Hepatic stellate cell (primary cell): ENCODE results near the gene SLC9A9.
A peak's percentile ranks its signal among the peaks of the same experiment; 100 is the strongest.
"Not testable (repeated sequence)": the region's sequence is repeated elsewhere in the genome, so short reads cannot be mapped to it uniquely, and the experiment has no call there.

ENCODE experiments used
- DNase-seq: peaks from one replicate; pipeline ENCODE4 v3.0.0; 2011; ENCODE audit warnings: low spot score

The SLC9A9 gene

GRCh38 chr3:143810166-143810952 is 37.9 kb downstream of the SLC9A9 start:
- no peak for DNase-seq

GRCh38 chr3:143809121-143809621 is 39.1 kb downstream of the SLC9A9 start:
- no peak for DNase-seq

- DNase-seq = no peak
Observed at GRCh38 chr3:143808030-143808429, 40.2 kb downstream of the SLC9A9 start.

- no peak for DNase-seq
Observed at GRCh38 chr3:143806038-143806437, 42.2 kb downstream of the SLC9A9 start.

- not testable (repeated sequence) for DNase-seq
Observed at GRCh38 chr3:143805476-143805875, 42.8 kb downstream of the SLC9A9 start.

GRCh38 chr3:143801046-143801445 is 47.2 kb downstream of the SLC9A9 start:
- not testable (repeated sequence) for DNase-seq

GRCh38 chr3:143798151-143798550 is 50.1 kb downstream of the SLC9A9 start:
- not testable (repeated sequence) for DNase-seq

- no peak for DNase-seq
Observed at GRCh38 chr3:143795874-143796273, 52.4 kb downstream of the SLC9A9 start.

- no peak for DNase-seq
Observed at GRCh38 chr3:143794793-143795462, 53.3 kb downstream of the SLC9A9 start.

GRCh38 chr3:143793971-143794370 is 54.3 kb downstream of the SLC9A9 start:
- DNase-seq = no peak

- DNase-seq = no peak
Observed at GRCh38 chr3:143791386-143791785, 56.9 kb downstream of the SLC9A9 start.

GRCh38 chr3:143786219-143787191 is 61.8 kb downstream of the SLC9A9 start:
- DNase-seq = peak; percentile 13

GRCh38 chr3:143784446-143784845 is 63.8 kb downstream of the SLC9A9 start:
- no peak for DNase-seq

- no peak for DNase-seq
Observed at GRCh38 chr3:143783851-143784370, 64.4 kb downstream of the SLC9A9 start.

- peak; percentile 22 for DNase-seq
Observed at GRCh38 chr3:143775459-143775858, 72.8 kb downstream of the SLC9A9 start.

- DNase-seq = no peak
Observed at GRCh38 chr3:143771939-143772338, 76.3 kb downstream of the SLC9A9 start.

GRCh38 chr3:143771258-143771657 is 77.0 kb downstream of the SLC9A9 start:
- DNase-seq = no peak

GRCh38 chr3:143770391-143770790 is 77.9 kb downstream of the SLC9A9 start:
- DNase-seq = no peak

GRCh38 chr3:143769616-143770015 is 78.7 kb downstream of the SLC9A9 start:
- DNase-seq = peak; percentile 17

- no peak for DNase-seq
Observed at GRCh38 chr3:143764840-143765239, 83.4 kb downstream of the SLC9A9 start.

- DNase-seq = no peak
Observed at GRCh38 chr3:143763564-143764162, 84.6 kb downstream of the SLC9A9 start.
